HG02870 (cell line): ENCODE measurements around the gene CASP3.
"Not testable (repeated sequence)": the region's sequence is repeated elsewhere in the genome, so short reads cannot be mapped to it uniquely, and the experiment has no call there.

Experiments
- ATAC-seq: cut with Tn5 transposase; IDR thresholded peaks from one replicate; pipeline ENCODE4 v1.9.1; 2021; ENCODE audit warnings: mild to moderate bottlenecking, moderate library complexity; ENCODE audit not compliant: unreplicated experiment

CASP3 gene

DNA sequence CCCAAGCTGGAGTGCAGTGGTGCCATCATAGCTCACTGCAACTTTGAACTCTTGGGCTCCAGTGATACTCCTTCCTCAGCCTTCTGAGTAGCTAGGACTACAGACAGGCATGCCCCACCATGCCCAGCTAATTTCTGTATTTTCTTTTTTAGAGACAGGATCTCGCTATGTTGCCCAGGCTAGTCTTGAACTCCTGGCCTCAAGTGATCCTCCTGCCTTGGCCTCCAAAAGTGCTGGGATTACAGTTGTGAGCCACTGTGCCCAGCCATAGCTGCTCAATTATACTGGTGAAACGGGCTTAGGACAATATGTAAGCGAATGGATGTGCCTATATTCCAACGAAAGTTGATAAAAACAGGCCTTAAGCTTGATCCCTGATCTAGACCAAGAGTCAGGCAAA, 13.1 kb downstream of the CASP3 start:
- ATAC-seq: no peak

DNA sequence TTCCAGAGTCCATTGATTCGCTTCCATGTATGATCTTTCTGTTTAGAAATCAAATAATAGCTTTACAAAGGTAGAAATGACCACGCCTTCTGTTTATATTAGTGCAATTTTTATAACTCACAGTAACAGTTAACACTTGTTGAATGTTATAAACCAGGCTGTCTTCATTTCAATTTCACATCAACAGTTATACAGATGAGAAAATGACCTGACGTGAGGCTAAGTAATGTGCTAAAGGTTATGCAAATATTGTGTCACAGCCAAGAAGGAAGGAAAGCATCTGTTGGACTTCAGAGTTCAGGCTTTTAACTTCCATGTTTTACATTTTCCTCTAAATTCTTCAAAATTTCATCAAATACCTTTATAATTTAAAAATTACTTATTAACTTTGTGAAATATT, 13.9 kb downstream of the CASP3 start:
- ATAC-seq: no peak

DNA sequence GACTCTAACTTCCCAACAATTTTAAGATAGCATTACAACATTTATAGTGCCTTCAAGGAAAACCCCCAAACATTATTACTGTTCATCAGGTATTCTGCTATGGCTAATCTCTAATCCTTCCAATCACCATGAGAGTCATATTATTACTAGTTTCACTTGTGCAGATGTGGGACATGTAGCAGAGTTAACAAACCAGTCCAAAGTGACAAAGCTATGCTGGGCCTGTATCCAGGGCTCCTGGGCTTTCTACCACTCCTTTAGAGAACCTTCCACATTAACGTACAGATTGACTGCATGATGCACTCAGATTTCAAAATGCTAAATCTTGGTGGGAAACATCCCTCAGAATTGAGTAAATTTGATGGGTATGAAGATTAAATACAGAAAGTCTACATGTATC, 16.4 kb downstream of the CASP3 start:
- ATAC-seq: no peak

DNA sequence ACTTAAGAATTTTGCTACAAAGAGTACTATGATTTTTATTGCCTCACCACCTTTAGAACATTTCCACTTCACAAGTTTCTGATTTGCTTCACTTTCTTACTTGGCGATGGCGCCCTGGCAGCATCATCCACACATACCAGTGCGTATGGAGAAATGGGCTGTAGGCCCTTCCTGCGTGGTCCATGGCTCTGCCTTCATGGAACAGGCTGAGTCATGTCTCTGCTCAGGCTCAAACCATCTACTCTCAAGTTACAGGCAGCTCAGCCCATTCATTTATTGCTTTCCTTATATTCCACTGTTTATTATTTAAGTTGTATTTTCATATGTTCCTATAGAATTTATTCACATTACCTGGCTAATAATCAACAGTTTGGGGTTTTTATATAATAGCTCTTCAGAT, 21.1 kb downstream of the CASP3 start:
- ATAC-seq: no peak

DNA sequence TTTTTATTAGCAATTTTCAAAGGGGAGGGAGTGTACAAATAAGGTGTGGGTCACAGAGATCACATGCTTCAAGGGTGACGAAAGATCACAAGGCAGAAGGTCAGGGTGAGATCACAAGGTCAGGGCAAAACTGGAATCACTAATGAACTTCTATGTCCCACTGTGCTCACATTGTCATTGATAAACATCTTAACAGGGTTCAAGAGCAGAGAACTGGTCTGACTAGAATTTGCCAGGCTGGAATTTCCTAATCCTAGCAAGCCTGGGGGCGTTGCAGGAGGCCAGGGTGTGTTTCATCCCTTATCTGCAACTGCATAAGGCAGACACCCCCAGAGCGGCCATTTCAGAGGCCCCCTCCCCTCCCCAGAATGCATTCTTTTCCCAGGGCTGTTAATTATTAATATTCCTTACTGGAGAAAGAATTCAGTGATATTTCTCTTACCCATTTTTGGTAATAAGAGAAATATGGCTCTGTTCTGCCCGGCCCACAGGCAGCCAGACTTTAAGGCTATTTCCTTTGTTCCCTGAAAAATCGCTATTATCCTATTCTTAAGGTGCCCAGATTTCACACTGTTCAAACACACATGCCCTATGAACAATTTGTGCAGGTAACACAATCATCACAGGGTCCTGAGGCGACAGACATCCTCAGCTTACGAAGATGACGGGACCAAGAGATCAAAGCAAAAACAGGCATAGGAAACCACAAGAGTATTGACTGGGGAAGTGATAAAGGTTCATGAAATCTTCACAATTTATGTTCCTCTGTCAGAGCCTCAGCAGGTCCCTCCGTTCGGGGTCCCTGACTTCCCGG, 23.3 kb downstream of the CASP3 start:
- ATAC-seq: not testable (repeated sequence)

DNA sequence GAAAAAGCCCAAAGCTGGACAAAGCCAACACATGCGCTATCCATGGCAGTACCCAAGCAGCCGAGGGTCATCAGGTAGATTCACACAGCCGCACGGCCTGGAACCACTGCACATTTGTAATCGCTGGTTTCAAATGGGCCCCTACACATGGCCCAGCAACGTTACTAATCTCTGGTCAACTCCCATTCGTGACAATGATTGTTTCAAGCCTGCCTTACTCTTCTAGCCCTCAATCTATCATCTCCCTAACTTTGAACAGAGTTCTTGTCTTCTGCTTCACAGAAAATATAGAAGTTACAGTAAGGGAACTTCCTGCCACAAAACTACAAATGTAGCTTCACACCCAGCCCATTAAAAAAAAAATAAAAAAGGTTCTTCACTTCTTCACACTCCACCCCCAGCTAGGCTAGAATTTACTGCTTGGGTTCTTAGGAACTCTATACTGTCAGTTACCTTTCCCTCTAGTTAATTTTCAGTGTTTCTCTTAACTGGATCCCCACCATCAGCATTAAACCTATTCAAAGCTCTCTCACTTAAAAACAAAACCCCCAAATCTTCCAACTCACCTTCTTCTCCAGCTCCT, 24.2 kb downstream of the CASP3 start:
- no peak for ATAC-seq

DNA sequence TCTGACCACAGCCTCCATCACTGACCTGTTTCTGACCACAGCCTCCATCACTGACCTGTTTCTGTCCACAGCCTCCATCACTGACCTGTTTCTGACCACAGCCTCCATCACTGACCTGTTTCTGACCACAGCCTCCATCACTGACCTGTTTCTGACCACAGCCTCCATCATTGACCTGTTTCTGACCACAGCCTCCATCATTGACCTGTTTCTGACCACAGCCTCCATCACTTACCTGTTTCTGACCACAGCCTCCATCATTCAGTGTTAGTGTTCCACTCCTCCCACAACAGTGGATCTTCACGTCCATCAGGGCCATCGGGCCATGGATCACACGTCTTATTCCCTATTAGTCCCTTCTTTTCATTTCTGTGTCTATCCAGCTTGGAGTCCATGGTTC, 24.7 kb downstream of the CASP3 start:
- ATAC-seq: not testable (repeated sequence)

DNA sequence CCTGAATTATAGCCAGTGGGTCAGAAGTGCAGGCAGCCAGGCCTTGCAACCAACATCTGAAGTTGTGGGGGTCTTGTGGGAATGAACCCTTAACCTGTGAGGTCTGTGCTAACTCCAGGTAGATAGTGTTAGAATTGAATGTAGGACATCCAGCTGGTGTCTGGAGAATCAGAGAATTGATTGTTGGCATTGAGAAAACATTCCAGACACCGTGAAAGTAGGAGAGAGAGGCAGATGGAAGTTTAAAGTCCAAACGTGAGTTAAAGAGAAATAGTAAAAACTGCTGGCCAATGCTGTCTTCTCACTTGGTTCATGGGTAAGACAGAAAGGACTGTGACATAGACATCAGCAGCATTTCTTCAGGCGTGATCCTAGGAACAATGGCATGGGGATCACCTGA, 27.7 kb downstream of the CASP3 start:
- ATAC-seq: no peak

DNA sequence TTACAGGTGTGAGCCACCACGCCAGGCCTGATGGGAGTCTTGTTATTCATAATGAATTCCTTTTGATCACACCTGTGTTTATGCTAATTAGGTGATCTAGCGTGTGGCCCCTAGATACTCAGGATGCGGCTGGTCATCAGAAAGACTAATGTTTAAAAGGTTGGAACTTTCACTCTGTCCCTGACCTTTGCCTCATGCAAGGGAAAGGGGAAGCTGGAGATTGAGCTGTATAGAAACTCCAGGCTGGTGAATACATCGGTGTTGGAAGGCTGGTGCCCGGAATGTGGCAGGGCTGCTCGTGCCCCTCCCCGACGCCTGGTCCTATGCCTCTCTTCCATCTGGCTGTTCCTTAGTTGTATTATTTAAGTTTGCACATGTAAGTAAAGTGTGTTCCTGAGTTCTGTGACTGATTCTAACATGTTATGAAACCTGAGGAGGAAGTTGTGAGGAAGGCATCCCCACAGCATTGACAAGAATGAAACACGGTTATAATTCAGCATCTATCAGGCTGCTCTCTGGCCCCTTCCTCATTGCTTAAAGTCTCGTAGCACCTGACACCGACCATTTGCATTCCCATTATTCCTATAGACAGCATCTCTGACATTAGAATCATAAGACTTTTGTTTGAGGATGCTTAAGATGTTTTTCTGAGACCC, 28.9 kb downstream of the CASP3 start:
- ATAC-seq: no peak

DNA sequence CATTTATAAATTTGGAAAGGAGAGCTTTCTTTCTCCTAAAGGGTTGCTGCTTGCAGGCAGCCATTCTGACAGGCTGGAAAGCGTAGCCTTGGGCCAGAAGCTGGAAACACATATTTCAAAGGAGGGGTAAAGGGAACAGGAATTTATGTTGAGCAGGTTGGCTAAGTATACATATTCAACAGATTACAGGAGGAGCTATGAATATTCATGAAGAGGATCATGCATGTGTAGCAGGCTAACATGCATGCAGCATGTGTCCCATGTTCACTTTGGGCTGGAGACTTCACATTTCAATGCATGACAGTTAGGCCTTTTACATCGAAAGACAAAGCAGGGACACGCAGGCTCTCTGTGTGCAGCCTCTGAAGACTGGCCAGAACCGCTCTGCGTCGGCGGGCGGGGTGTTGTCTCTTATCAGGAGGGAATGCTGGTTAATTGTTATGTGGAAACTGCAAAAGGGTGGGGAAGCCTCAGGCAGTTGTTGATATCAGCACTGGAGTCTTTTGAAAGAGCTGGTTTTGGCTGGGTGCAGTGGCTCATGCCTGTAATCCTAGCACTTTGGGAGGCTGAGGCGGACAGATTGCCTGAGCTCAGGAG, 31.5 kb downstream of the CASP3 start:
- ATAC-seq: no peak

DNA sequence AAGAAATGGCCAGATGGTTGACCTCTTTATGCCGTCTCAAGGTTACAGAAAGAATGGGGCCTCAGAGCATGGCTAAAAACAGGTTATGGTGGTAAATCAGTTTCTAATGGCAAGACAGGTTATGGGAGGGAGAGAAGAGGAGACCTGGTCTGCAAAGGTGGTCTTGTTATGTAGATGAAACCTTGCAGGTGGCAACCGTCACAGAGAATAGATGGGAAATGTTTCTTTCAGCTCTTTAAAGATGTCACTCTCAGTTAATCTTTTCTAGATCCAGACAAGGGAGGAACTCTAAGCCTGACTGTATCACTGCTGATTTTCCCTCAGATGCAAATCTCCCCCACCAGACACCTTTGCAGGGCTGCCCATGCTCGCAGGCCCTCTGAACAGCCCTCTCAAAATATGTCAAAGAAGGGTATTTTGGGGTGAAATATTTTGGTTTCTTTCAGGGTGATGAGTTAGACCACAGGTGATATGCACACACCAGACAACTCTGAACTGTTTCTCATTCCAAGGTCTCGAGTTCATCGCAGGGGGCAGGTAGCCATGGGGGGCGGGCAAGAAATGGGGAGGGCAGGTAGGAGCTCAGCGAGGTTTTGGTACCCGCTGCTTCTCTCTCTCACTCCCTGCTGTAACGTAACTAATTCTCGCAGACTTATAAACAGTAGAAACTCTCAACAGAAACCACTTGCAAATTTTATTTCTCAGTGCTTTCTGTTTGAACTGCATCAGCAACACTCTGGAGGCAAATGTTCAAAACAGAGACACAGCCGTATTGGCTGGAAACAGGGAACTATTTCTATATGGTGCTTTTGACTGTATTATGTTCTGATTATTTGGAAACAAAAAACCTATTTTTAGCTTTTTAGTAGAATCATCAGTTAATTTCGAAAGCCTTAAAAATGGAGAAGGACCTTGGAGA, 32.4 kb downstream of the CASP3 start:
- ATAC-seq: peak; percentile 83

DNA sequence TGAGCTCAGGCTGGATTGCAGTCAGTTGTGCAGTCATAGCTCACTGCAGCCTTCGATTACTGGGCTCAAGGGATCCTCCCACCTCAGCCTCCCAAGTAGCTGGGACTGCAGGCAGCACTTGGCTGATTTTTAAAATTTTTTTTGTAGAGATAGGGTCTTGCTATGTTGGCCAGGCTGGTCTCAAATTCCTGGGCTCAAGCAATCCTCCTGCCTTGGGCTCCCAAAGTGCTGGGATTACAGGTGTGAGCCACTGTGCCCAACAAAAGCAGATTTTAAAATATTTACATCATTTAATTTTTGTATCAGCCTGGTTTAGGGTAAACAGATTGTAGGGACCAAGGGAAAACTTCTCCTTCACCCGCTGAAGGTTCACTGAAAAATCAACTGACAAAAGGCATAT, 33.1 kb downstream of the CASP3 start:
- not testable (repeated sequence) for ATAC-seq

DNA sequence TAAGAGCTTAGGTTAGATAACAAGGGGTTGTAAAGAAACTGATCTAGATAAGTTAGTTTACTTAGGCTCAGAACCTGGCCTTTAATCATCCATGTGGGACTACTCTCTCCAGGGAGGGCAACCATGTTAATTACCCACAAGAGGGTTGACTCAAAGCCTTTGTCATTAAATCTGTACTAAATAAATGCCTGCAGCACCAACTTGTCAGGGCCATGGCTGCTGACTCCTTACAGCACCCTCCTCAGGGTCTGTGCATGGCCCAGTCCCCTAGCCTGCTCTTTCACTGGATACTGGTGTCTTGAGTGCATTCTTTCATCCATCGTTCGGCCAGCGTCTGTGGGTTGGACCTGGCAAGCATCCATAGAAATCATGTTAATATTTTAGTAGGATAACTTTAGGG, 34.7 kb downstream of the CASP3 start:
- ATAC-seq: no peak

DNA sequence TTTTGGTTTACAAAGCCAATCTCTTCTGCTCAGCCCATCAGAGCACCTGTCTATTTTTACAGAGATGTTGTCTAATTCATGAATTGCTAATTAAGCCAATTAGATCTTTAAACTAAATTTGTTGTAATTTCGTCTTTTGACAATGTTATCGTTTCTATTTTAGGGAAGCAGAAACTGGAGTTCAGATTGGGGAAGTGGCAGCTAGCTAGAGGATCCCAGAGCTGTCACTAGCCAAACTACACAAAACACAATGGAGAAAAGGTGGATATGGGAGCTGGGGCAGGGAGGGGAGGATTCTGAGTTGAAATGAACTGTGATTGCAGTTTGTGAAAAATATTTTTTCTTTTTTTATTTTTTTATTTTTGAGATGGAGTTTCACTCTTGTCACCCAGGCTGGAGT, 35.8 kb downstream of the CASP3 start:
- no peak for ATAC-seq

DNA sequence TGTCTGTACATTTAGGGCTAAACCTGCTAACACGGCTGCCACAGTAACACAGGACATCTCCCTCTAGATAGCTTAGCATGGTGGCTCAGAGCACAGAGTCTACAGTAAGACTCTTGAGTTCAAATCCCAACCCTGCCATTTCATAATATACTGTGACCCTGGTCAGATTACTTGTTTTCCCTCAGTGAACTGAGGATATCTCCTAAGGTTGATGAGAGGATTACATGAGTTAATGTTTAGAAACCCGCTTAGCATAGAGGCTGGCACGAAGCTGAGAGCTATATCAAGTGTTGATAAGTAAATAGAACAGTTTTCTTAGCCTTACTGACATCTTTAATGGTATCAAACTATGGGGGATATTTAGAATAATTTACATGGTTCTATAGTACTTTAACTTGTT, 37.2 kb downstream of the CASP3 start:
- ATAC-seq: no peak

DNA sequence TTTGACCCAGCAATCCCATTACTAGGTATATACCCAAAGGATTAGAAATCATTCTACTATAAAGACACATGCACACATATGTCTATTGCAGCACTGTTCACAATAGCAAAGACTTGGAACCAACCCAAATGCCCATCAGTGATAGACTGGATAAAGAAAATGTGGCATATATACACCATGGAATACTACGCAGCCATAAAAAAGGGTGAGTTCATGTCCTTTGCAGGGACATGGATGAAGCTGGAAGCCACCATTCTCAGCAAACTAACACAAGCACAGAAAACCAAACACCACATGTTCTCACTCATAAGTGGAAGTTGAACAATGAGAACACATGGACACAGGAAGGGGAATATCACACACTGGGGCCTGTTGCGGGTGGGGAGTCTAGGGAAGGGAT, 41.8 kb downstream of the CASP3 start:
- not testable (repeated sequence) for ATAC-seq

DNA sequence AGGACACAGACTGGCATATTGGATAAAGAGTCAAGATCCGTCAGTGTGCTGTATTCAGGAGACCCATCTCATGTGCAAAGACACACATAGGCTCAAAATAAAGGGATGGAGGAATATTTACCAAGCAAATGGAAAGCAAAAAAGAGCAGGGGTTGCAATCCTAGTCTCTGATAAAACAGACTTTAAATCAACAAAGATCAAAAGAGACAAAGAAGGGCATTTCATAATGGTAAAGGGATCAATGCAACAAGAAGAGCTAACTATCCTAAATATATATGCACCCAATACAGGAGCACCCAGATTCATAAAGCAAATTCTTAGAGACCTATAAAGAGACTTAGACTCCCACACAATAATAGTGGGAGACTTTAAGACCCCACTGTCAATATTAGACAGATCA, 46.4 kb downstream of the CASP3 start:
- not testable (repeated sequence) for ATAC-seq

DNA sequence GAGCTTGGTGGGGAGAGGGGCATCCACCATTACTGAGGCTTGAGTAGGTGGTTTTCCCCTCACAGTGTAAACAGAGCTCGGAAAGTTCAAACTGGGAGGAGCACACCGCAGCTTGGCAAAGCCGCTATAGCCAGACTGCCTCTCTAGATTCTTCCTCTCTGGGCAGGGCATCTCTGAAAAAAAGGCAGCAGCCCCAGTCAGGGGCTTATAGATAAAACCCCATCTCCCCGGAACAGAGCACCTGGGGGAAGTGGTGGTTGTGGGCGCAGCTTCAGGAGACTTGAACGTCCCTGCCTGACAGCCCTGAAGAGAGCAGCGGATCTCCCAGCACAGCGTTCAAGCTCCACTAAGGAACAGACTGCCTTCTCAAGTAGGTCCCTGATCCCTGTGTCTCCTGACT, 48.3 kb downstream of the CASP3 start:
- not testable (repeated sequence) for ATAC-seq

DNA sequence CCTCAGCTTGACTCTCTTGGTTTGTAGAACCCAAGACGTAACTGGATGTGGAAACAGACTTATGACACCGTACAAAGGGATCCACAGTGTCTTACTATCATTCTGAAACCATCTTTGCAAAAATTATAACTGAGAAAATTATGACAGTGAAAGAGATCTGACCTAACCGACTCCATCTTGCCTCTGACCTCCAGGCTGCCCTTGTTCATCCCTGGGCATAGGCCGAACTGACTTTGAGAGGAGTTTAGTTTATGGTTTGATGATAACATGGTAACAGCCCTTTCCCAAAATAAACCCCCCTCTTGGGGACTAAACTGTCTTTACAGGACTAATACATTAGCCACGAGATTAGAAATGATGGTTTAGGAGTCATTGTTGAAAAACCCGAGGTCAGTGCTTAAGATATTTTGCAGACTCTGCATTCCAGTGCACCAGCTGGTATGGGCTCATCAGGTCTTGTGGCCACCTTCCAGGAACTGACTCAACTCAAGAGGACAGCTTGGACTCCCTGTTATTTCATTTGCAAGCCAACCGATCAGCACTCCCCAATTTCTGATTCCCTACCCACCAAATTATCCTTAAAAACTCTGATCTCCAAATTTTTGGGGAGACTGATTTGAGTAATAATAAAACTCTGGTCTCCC, 49.6 kb downstream of the CASP3 start:
- no peak for ATAC-seq

DNA sequence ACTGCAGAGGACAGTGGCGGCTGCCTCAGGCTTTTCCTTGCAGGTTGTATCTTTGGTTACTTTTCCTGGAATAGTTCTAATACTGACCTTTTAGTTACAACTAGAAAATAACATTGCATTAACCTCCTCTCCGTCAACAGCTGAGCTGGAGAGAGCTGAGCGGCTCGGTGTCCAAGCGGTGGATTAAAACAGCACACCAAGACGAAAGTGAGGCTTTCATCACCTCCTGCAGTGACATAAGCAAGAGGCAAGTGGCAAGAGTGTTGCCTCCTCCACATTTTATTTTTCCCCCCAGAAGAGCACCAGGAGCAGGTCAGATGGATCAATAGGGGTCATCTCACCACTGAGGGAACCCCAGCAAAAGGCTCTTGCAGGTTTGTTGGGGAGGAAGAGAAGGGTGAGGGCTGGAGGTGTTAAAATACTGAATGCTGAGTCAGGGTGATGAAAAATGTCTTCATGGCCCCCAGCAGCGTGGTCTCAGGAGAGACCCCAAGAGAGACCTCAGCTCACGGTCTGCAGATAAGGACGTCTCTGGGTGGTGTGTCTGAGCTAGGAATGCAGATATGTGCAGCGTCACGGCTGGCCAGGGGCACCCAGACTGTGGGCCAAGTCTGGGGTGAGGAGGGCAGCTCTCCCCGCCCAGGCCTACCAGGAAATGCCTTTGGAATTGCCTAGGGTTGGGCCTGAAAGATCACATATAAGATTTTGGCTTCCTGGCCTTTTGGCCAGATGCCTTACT, 50.3 kb downstream of the CASP3 start:
- ATAC-seq: no peak
